ENCODE results near the gene AASS.

- TF ChIP-seq POLR2A (IDR thresholded peaks at IDR 0.05) (no peak), POLR2AphosphoS5 (IDR thresholded peaks at IDR 0.05) (no peak)
Observed at GRCh38 chr7:122100021-122100420, 44.0 kb downstream of the AASS start.

All from prostate gland (tissue), 1 donor.